GM12878 (cell line): ENCODE data around the gene WNT11.

ENCODE experiments used
- NFYB ChIP-seq: IDR thresholded peaks from 2 replicates; pipeline ENCODE4 v1.6.1; 2011; ENCODE audit warnings: low read depth, mild to moderate bottlenecking, low read length, improper control_type of control experiment, moderate library complexity; ENCODE audit not compliant: insufficient read depth
- POLR2A ChIP-seq: IDR thresholded peaks from 2 replicates; pipeline ENCODE4 v1.6.1; 2011; ENCODE audit warnings: low read depth, mild to moderate bottlenecking, low read length
- SP1 ChIP-seq: IDR thresholded peaks from one replicate; pipeline ENCODE4 v1.6.1; 2011; ENCODE audit warnings: low read depth, low read length
- TF ChIP-seq, protein P1 (sequence below), 3 experiments: IDR thresholded peaks in 2 of 3; conservative IDR thresholded peaks in 1 of 3; 2 replicates each; pipeline ENCODE4 v1.5.1; 2011; ENCODE audit warnings: low read depth in 3 of 3, low read length in 3 of 3, mild to moderate bottlenecking in 3 of 3, control low read depth in 2 of 3, moderate library complexity in 2 of 3, inconsistent platforms in 1 of 3, mixed read lengths in 1 of 3; ENCODE audit not compliant: control insufficient read depth in 2 of 3, insufficient read depth in 1 of 3; ENCODE audit errors: extremely low read depth in 1 of 3
- TF ChIP-seq, protein P2 (sequence below): IDR thresholded peaks from 2 replicates; pipeline ENCODE4 v1.6.1; 2012; ENCODE audit warnings: low read depth, low read length, improper control_type of control experiment
- TF ChIP-seq, protein P3 (sequence below): fragments of 450-650 bp; IDR thresholded peaks from 2 replicates; pipeline ENCODE4 v1.6.1; 2016; ENCODE audit warnings: mild to moderate bottlenecking

DNA sequence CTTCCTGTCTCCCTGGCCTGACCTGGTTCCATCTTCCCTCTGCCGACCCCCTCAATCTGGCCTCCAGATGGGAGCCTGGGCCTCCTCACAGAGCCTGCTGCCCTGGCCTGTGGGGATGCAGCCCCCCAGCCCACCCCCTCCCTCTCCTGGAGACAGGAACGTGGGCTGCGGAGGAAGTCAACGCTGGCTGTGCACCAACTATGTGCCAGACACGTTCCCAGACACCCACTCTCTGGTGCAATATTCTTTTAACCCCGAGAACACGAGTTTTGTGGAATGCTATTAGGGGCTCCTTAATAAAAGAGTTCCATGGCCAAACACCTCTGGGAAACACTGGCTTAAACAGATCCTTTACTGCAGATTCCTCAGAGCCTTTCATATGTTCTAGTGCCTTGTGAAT, 15.9 kb downstream of the WNT11 start:
- TF ChIP-seq POLR2A: no peak
- TF ChIP-seq SP1: no peak
- TF ChIP-seq, protein P1, sequence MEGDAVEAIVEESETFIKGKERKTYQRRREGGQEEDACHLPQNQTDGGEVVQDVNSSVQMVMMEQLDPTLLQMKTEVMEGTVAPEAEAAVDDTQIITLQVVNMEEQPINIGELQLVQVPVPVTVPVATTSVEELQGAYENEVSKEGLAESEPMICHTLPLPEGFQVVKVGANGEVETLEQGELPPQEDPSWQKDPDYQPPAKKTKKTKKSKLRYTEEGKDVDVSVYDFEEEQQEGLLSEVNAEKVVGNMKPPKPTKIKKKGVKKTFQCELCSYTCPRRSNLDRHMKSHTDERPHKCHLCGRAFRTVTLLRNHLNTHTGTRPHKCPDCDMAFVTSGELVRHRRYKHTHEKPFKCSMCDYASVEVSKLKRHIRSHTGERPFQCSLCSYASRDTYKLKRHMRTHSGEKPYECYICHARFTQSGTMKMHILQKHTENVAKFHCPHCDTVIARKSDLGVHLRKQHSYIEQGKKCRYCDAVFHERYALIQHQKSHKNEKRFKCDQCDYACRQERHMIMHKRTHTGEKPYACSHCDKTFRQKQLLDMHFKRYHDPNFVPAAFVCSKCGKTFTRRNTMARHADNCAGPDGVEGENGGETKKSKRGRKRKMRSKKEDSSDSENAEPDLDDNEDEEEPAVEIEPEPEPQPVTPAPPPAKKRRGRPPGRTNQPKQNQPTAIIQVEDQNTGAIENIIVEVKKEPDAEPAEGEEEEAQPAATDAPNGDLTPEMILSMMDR (IDR thresholded peaks at IDR 0.05 in 2 of 3, conservative IDR thresholded peaks at IDR 0.05 in 1 of 3; ENCODE audit: control insufficient read depth in 2 of 3, extremely low read depth in 1 of 3, insufficient read depth in 1 of 3, low read depth in 3 of 3, low read length in 3 of 3): no peak
- TF ChIP-seq, protein P2, sequence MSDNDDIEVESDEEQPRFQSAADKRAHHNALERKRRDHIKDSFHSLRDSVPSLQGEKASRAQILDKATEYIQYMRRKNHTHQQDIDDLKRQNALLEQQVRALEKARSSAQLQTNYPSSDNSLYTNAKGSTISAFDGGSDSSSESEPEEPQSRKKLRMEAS: no peak
- TF ChIP-seq, protein P3, sequence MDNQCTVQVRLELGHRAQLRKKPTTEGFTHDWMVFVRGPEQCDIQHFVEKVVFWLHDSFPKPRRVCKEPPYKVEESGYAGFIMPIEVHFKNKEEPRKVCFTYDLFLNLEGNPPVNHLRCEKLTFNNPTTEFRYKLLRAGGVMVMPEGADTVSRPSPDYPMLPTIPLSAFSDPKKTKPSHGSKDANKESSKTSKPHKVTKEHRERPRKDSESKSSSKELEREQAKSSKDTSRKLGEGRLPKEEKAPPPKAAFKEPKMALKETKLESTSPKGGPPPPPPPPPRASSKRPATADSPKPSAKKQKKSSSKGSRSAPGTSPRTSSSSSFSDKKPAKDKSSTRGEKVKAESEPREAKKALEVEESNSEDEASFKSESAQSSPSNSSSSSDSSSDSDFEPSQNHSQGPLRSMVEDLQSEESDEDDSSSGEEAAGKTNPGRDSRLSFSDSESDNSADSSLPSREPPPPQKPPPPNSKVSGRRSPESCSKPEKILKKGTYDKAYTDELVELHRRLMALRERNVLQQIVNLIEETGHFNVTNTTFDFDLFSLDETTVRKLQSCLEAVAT: no peak
- TF ChIP-seq NFYB: no peak
